NCI-H1436 treated with DMSO at 0.1 percent for 48 hours (cell line): ENCODE results near the gene NPC2.

Experiments used
- DNase-seq: peaks from one replicate; lab custom pipeline; 2025; lab: John Stamatoyannopoulos, UW

NPC2 gene

DNA sequence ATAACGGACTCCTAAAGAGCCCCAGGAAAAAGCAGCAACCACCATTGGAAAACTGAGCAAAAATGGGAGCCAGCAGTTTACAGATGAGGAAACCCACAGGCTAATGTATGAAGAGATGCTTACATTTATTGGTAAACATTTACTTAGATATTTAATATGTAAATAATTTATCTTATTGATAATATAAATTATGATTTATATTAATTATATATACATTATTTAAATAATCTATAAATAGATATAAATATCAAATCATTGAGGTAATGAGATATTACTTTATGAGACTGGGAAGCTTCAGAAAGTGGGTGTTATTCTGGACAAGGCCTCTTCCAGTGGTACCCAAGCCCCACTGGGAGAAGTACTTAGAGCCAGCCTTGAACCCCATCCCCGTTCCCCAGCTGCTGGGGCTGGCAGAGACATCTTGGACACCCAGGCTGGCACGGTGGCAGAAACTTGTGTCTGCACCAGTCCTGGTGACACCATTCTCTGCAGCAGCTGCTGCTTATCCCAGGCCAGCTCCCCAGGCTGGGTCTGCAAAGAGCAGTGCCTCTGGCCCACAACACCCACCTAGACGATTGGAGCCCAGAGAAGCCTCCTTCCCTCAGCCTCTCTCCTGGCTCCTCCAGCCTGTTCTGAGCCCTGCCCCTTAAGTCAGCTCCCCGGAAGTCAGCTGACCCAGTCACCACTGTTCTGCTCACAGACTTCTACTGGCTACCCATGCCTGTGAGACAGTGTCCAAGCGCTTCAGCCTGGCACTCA lies 26.4 kb upstream of the NPC2 start:
- DNase-seq = no peak

DNA sequence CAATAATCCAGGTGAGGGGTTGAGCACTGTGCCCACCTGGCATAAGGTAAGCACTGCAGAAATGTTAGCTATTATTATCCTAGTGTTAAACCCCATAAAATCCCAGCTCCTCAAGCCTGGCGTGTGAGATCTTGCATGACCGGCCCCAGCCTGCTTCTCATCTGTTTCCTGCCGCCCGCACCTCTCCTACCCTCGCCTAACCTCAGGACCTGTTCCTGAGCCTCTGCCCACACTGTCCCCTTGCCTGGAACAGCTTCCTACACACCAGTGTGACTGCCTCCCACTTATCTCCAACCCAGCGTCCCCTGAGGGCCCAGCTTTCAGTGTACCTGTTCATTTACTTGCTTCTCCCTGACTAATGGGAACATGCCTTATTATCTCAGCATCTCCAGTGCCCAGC lies 25.1 kb upstream of the NPC2 start:
- DNase-seq = no peak

DNA sequence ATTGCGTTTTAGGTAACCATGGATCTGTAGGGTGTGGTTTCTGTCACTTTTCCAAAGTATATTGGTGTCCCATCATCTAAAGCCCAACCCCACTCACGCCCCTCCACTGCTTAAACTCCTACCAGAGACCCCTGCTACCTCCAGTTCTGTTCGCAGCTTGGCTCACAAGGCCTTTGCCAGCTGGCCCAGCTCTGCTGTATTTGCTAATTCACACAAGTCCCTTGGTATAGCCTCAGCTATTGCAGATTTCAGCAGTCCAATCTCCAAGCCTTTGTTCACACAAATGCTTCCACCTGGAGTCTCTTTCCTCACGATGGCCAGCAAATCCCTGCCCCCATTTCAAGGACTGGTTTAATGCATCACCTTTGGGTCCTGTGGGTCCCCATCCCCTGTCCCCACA lies 24.6 kb upstream of the NPC2 start:
- no peak for DNase-seq

DNA sequence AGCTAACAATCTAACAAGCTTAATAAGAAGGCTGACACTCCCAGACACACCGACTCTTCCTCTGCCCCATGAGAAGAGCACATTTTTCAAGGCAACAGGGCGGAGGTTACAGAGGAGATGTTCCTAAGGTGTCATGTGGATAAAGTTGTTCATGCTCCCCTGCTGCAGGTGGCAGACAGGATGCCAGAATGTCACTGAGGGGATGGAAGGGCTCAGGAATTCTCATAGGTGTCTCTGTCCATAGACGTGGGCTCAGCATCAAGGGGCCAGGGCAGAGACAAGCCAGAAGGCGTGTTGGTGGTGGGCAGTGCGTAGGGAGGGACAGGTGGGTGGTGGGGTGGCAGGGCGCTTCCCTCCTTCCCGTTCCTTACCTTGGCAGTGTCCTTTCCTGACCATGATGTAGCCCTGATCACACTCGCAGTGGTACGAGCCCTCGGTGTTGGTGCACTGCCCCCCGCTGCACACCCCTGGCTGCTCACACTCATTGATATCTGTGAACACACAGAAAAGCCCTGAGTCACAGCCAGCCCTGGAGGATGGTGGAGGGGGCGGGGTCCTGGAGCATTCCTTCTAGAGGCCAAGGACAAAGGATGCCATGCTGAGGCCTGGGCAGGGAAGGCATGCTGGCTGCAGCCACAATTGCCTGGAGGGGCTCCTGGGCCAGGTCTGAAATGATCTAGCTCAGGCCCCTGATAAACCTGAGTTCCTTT lies 23.5 kb upstream of the NPC2 start:
- no peak for DNase-seq

DNA sequence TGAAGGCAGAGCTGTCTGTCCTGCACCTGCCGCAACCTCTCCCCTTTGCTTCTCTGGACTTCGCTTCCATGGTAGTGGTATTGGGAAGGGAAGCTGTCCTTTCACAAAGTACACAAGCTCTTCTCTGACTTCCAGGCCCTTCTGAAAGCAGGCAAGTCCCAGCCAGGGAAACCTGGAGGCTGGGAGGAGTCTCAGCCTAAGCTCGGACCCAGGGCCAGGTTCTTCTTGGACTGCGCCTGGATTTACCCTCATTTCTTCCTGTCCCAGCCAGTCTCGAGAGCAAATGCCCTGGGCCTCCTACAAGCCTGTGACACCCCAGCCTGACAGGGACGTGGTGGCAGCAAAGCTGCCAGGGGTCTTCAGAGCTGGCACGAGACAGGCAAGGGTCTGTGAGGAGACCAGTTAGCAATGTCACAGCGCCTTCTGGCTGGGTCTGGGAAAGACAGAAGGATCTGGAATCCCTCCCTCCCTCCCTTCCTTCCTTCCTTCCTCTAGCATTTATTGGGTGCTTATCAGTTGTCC lies 22.8 kb upstream of the NPC2 start:
- DNase-seq = no peak

DNA sequence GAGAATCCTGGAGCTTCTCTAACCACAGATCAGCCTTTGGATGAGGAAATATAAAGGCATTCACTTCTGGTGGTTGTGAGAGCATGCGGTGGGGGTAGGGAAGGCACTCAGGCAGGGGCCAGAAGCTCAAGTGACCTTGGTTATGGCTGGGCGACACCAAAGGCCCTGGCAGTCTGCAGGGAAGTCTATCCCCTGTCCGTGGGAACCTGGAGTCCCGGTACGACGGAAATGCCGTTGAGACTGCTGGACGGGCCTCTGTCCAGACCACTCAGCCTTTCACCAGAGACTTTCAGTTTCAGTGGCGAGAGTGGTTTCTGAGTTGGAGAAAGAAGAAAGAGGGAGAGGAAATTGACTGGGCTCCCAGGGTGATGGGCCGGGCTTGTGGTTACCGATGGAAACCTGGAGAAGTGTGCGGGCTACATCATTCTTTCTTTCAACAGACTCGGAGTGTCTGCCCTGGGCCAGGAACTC lies 21.4 kb upstream of the NPC2 start:
- DNase-seq = no peak

DNA sequence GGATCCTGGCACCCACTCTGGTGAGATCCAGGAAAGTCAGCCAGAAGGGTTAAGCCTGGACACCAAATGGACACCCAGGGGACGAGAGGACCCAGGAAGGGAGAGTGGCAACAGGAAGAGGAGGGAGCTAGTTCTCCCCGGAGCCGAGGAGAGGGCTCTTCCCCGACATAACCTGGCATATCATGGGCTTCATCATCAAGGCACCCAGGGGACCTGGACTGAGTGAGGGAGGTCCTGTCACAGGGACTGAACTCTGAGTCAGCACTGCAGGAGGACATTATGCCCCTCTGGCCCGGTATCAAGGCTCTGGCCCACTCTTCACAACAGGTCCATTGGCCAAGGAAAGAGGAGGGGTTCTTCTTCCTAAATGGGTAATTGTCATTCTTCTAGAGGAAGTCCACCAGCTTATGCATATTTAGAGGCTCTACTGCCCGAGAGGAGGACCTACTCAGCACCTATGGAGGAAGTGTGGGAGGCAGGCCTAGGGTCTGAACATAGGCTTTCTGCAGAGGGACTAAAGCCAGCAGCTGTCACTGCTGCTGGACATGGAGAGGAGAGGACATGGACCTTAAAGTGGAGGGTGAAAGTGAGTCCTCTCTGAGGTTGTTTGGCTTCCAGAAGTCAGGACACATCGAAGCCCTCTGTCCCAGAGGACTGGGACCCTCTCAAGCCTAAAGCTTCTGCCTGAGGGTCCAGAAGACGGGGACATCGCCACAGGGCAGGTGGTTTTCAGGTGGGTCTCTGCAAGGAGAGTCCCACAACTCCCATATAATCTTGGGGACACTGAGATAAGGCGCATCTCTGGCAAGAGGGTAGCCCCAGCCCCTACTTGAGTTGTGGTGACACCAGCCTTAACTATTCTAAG lies 19.1 kb upstream of the NPC2 start:
- DNase-seq = no peak

DNA sequence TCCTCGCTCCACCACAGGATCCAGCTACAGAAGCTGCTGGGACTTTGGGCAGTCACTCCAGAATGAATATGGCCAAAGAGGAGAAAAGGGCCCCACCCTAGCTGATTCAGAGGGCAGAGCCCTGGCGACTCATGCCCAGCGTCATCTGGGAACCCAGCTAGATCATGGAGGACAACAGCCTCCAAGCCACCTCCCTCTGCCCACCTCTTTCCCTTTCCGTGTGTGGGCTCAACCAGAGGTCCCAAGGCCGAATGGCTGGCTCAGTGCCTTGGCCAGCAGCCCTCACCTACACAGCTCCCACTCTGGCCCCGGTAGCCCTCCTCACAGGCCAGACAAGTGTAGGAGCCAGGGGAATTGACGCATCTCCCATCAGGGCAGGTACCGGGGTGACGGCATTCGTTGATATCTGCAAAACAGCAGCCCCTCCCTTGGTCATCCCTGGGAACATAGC lies 17.9 kb upstream of the NPC2 start:
- no peak for DNase-seq

DNA sequence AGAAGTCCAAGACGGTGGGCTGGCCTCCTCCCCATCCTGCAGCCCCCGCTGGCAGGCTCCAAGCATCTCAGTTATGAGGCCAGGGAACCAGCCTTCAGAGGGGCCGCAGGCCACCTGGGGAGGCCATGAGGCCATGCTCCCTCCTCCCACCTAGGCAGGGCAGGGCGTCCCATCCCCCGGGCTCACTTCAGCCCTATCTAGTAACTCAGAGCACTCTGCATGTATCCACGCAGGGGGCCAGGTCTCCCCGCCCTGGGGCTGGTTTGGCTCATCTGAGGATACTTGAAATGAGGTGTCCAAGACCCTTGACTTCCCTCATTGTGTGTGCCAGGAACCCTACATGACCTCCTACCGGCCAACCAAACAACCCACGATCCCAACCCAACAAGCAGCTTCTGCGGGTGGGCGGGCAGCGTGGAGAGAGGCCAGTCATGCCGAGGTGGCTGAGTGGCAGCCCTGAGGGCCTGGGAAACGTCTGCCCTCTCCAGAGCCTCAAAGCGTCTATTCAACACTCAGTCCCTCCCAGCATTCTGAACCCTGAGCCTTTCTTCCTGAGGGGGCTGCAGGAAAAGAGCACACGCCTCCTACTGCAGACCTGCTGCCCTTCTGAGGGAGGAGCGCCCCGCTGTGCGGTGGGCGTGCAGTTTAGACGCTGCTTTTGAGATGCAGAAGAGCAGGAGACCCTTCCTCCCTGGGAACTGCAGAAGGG lies 17.3 kb upstream of the NPC2 start:
- no peak for DNase-seq

DNA sequence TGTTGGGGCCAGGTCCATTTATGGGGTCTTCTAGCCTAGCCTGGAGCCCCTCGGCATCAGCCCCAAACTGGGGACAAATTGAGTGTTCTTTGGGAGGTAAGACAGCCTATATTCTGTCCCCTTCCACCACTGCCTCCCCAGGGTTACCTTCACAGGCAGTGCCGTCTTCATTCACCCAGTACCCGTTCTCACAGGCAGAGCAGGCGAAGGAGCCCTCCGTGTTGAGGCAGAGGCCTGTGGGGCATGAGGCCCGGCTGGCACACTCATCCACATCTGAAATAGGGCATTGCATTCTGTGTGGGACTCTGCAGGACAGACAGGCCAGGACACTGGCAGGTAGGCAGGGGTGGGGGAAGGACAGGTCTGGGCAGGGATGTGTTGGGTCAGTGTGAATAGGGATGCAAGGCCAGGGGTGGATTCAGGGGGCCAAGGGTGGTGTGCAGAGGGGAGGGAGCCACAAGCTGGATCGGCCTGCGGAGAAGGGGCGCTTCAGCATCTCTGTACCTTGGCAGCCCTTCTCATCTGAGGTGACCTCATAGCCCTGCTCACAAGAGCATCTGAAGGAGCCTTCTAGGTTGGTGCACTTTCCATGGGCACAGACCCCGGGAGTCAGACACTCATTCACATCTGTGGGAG lies 16.6 kb upstream of the NPC2 start:
- DNase-seq = no peak

DNA sequence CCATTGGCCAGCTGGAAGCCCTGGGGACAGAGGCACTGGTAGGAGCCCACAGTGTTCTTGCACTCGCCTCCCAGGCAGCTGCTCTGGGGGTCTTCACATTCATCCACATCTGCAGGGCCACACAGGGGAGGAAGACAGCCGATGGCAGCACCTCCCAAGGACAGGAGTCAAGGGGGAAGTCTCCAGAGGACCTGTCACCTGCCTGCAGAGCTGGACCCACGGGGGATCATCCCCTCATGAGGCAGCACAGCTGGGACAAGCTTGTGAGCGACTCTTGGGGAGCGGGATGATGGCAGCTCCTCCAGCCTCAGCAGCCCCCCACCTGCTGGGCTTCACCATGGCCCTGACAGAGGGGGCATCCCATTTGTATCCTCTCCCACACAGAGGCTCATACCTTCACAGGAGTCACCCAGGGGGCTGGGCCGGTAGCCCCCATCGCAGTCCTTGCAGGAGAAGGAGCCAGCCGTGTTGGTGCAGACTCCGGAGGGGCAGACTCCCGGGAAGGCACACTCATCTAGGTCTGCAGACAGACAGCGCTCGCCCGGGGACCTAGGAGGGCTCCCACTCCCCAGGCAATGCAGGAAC lies 15.8 kb upstream of the NPC2 start:
- DNase-seq = no peak

DNA sequence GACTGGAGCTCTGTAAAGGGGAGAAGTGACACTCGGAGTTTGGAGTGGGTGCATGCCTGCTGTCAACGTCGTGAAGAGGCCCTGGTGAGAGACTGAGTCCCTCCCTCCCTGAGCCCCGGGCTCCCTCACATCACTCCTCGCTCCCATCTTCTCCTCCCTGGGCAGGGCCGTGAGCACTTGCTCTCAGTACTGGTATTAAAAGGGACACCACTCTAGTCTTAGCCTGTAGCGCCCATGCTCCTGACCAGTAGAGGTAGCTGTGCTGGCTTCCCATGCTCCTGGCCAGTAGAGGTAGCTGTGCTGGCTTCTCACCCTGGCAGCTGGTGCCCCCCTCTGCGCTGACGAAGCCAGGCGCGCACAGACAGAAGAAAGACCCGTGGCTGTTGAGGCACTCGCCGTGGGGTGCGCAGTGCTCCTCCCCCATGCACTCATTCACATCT lies 15.2 kb upstream of the NPC2 start:
- DNase-seq = no peak

DNA sequence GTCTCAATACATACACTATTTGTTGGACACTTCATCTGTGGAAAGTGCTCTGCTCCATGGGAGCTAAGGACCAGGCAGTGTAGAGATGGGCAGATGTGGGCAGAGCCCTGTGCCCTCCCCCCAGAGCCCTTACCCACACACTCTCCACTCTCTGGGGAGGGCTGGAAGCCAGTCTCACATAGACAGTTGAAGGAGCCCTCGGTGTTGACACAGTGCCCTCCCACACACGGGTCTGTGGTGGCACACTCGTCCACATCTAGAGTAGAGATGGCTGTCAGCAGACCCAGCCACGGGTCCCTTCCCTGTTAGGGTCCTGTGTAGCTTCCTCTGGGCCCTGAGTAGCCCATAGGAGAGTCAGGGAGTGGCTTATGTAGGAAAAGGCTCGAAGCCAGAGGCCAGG lies 14.7 kb upstream of the NPC2 start:
- DNase-seq = no peak

DNA sequence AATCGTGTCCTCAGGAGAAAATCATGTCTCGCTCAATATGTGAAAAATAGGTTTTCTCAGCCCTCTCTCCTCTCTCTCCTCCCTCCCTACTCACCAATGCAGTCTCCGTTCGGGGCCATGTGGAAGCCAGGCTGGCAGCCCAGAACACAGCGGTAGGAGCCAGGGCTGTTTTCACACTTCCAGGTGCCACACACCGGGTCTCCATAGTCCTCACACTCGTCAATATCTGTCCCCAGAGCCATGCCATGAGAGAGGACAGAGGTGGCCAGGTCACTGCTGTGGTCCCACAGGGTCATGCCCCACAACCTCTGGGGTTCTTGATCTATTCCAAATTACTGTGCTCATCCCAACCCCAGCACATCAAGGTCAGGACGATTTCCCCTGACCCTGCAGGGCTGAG lies 14.0 kb upstream of the NPC2 start:
- no peak for DNase-seq

DNA sequence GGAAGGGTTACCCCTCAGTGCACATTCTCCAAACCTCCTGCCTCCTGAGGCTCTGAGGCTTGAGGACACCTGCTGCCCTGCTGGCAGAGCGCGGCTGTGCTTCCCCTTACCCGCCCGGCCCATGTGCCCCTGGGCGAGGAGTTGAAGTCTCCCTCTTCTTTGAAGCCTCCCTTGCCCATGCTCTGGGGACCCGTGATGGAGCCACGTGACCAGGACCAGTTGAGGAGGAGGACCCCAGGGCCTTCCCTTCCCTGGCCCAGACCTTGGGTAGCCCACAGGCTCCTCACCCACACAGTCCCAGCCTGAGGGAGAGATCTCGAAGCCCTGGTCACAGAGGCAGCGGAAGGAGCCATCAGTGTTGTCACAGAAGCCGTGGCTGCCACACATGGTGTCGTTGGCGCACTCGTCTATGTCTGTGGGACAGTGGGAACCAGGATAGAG lies 13.3 kb upstream of the NPC2 start:
- no peak for DNase-seq

DNA sequence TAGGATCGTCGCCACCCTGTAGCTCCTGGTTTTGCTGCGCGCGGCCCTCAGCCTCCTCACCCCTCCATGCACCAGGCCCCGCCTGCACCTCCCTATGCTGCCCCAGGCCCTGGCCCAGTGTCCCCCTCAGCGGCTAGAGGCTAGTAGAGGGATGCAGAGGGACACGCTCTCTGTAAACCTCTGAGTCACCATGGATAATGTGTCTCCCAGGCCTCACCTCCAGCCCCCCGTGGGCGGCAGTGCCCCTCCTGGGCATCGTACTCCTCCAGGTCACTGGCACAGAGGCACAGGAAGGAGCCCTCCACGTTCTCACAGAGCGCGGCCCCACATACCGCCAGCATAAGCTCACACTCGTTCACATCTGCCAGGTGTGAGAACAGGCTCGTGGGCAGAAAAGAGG lies 12.7 kb upstream of the NPC2 start:
- no peak for DNase-seq

DNA sequence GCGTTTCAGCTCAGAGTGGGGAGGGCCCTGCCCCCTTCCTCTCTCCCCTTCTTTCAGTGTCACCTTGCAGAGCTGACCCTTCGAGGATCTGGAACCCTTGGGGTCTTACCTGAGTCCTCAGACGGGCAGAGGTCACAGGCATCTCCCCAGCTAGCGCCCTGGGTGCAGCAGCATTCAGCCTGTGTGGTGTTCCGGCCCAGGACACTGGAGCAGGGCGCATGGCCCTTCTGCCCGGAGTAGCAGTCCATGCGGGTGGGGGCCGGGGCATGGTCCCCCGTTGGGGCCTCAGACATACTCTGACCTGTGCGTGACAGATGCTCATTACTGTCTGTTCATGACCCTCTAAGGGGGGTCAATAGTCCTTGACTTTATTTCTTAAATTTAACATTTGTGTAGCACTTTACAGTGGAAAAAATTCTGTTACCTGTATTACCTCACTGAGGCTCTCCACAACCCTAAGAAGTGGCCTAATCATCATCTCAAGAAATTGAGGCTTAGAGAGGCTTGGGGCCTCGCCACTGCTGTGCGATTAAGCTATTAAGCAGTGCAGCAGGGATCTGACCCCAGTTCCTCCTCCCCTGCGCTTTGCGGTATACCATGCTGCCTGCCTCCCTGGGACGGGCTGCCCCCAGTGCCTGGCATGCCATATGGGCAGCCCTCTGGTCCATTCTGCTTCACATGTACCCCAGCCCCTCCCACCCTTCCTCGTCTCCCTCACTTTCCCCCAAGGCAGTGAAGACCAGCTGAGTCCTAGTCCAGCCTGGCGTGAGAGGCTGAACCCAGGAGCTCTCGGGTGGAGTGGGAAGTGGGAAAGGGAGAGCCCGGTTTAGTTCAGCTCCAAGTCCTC lies 12.0 kb upstream of the NPC2 start:
- DNase-seq = no peak

DNA sequence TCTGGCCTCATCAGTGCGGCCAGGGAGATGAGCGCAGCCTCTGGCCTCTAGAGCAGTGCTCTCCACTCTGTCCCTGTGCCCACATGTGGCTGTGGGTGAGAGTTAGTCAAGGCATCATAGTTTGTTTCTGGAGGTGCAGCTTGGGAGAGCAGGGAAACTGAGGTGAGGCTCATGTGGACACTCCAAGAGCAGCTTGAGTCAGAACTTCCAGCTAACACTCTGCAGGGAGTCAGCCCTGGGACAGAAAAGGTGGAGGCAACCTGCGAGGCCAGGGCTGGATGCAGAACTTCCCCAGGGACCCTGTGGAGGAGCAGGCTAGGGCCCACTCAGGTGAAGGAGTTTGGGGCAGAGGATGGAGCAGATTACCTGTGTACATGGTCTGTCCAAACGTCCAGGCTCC lies 11.3 kb upstream of the NPC2 start:
- DNase-seq = no peak

DNA sequence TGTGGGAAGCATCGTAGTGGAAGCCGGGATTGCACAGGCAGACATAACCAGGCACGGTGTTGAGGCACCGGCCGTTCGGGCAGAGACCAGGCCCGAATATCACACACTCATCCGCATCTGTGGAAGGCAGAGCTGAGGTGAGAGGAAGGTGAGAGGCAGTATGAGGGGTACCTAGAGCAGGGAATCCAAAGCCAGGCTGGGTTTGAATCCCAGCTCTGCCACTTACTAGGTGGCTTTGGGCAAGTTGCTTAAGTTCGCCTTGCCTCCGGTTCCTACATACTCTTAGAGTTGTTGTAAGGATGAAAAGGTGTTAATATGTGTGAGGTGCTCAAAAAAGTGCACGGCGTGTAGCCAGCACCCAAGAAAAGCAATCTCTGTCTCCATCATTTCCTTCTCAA lies 10.8 kb upstream of the NPC2 start:
- DNase-seq = no peak
